ENCODE measurements around the gene RPGRIP1L. TPM values are rescaled to one million over a fixed set of nuclear protein-coding genes. Genes with fewer than 3 reads are reported as not detected.
A peak's percentile ranks its signal among the peaks of the same experiment; 100 is the strongest.

Gene RPGRIP1L
- 1.7 TPM for total RNA-seq
- long read RNA-seq, partial matches to known transcripts, result 2 of 2 reads
- long read RNA-seq, other reads (novel, unspliced or antisense), result 0 of 2 reads

DNA sequence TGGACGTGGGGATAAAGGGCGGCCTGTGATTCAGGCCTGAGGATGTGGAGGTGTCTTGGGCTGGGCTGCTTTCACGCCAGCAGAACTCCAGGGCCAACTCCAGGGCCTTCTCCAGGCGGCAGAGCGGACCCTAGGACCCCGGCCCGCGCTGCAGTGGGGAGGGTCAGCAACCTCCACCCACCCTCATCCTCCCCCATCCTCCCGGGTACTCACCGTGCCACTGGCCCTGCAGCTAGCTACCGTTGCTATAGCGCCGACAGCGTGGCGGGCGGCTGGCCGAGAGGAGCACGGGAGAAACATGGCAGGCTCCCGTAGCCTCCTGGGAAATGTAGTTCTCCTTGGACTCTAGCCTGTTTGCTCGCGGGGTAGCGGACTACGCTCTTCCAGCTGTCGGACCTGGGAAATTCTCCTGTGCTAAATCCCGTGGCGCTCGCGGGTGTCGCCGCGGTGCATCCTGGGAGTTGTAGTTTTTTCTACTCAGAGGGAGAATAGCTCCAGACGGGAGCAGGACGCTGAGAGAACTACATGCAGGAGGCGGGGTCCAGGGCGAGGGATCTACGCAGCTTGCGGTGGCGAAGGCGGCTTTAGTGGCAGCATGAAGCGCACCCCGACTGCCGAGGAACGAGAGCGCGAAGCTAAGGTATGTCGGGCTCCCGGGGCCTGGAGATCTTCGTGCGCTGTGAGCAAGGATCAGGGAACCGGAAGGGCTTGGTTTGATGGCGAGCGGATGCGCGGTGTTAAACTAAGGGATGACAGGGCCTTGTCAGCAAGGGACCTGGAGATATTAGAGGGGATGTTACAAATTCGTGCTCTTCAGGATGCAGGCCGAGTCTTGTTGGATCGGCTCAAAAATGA, at the start of gene RPGRIP1L, which contains the start of gene FTO:
TSS of gene RPGRIP1L (minus strand) at position 270 of the 855 bp plus-strand sequence. CDS start 3,136 bp downstream, outside the sequence.
TSS of gene FTO (plus strand) at position 567 of the 855 bp plus-strand sequence.
- DNase-seq (peak; percentile 97), ATAC-seq (peak; percentile 99)
- intact Hi-C loops (cut with micrococcal nuclease), result no loop called here

DNA sequence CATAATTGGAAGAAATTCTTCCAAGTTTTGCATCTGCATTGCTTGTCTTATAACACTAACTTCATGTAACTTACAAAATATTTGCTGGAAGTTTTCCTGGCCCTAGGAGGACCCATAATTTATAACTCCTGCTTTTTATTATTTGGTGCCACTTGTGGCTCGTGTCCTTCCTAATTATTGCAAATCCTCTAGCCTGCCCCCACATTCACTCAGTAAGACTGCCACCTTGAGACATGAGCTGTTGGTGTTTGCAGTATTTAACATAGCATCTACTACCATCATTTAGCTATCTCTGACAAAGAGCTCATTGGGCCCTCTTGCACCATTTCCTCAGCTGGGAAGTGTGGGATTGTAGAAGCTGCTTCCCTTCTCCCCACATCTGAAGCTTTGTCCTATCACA, 49.8 kb upstream of the RPGRIP1L start:
- DNase-seq, result no peak
- intact Hi-C loops (cut with micrococcal nuclease), result no loop called here
- ATAC-seq, result no peak

DNA sequence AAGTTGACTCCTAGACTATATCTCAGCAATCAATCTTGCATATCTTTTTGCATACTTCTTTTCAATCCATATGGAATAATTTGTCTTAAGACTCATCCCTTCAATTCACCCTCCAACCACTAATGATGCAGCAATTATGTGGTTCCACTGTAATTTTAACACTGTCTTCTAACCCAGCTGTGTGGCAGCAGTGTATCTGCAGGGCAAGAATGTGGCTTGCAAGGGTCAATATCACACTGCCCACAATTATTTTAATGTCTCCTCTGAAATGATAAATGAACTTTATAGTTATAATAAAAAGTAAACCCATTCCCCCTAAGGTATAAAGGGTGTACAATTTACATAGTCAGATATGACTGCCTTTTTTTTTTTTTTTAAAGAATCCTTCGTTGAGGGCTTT, 48.9 kb upstream of the RPGRIP1L start:
- intact Hi-C loops (cut with micrococcal nuclease), result no loop called here

DNA sequence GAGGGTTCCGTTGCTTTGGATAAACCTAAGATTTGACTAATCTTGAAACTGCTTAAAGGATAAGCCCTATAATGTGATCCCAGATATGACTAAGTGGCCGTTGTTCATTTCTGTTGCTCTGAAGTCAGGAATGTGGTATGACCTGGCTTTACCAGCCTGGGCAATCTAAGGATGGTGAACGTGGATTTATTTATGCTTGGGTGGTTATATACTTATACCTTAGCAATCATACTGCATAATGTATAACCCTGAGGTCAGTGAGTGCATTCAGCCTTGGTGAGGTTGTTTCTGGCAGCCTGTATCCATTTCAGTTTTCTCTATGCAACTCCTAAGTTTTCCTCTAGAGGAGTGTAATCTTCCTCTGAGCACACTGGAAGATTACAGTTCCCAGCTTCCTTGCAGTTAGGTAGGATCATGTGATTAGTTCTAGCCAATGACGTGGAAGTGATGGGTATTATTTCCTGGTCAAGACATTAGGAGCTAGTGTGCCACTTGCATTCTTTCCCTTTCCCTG, 42.2 kb upstream of the RPGRIP1L start:
- intact Hi-C loops (cut with micrococcal nuclease), result no loop called here
- DNase-seq (no peak), ATAC-seq (no peak)

More for the DNA sequence above, 48.9 kb upstream of the RPGRIP1L start:
- no peak for DNase-seq
- no peak for ATAC-seq

DNA sequence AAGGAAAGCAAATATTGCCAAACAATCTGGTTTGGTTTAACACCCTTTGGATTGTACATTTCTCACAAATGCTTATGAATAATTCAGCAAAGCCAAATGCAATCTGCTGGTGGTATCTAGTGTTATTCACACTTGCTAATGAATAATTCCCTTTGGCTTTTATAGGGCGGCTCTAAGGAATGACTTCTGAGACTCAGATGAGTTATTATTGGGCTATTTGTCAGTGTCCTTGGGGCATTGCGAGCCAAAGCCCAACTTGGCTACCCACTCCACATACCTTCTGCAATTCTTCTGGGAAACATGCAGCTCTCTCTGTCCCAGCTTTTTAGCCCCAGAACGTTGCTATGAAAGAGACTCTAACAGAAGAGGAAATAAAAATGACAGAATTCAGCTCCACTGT, 41.4 kb upstream of the RPGRIP1L start:
- intact Hi-C loops (cut with micrococcal nuclease), result no loop called here
- DNase-seq (no peak), ATAC-seq (peak; percentile 70)

DNA sequence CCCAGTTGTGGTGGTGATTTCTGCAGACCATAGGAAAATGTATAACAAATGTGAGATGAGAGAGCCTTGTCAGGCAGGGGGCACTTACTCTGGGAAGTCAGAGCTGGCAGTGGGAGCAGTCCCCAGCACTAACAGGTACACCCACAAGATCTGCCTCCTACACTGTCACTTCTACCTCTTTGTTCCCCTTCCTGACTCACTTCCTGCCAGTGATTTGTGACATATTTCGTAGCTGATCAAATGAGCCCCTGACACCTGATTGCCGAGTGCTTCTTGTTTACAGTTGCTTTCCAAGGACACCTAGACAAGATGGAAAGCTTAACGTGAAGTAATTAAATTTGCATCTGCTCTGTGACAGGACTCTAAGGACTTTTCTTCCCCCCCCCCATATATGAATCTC, 40.8 kb upstream of the RPGRIP1L start:
- intact Hi-C loops (cut with micrococcal nuclease), result no loop called here
- DNase-seq (no peak), ATAC-seq (no peak)

DNA sequence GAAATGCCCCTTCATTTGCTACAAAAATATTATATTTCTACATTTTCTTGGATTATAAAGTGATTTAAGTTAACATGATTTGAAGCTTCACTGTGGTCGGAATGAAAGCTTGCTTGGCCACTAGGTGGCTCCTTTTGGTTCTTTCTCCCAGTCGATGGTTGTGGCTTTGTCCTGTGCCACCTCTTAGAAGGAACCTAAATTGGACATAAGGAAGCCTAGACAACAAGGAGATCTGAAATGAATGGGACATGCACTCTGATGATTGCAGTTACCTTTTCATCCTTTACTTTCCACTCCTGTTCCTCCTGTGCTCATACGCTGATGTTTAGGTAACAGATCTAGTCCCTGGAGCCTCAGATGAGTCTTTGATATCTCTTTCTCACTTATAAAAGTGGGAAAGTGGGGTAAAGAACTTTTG, 39.5 kb upstream of the RPGRIP1L start:
- peak; percentile 51 for ATAC-seq
- DNase-seq, result no peak
- intact Hi-C loops (cut with micrococcal nuclease), result no loop called here

DNA sequence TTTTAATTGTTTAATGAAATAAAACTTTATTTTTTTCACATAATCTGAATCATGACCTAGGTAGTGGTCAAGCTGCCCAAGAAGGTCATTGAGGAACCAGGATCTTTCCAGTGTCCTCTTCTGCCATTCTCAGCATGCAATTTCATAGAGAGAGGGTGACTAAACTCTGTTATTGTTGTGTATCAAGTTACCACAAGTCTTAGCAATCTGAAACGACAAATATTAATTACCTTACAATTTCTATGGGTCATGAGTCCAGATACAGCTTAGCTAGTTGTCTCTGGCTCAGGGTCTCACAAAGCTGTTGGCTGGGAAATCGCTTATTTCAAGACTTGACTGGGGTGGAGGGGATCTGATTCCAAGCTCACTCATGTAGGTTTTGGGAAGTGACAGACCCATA, 37.9 kb upstream of the RPGRIP1L start:
- intact Hi-C loops (cut with micrococcal nuclease), result no loop called here
- DNase-seq (no peak), ATAC-seq (no peak)

DNA sequence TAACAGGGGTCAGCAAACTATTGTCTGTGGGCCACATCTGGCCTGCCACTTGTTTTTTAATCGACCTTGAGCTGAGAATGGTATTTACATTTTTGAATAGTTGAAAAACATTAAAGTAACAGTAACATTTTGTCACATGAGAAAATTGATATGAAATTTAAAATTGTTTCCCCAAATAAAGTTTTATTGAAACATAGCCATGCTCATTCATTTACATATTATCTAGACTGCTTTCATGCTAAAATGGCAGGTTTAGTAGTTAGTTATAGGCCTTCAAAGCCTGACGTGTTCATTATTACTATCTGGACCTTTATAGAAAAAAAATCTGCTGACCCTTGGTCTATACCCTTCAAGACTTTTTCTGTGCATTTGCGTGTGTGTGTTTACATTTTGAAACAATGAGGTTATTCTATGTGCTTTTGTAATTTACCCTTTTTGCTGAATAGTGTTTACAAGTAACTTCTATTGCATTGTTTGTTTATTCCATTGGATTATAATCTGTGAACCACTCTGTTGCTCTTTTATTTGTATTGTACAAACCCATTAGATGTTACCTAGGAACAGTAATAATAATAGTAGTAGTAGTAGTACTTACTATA, 37.4 kb upstream of the RPGRIP1L start:
- DNase-seq (no peak), ATAC-seq (no peak)

DNA sequence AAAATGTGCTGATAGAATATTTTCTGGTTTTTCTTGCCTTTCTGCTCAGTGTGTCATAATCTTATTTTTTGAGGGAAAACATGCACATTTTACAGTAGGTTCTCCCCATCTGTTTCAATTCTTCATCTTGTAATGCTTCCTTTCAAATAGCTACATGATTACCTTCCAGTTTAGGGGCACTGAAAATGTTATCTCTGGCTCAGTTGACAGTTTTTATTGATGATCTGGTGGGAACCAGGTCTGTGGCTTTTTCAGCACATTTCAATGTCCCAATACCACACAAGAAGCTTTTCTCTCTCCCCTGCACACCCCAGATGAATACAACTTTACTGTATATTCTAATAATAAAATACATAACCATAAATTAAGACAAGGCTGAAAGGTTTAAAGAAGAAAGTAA, 36.8 kb upstream of the RPGRIP1L start:
- ATAC-seq (no peak), DNase-seq (no peak)
- intact Hi-C loops (cut with micrococcal nuclease), result no loop called here

More for the DNA sequence above, 37.4 kb upstream of the RPGRIP1L start:
- intact Hi-C loops (cut with micrococcal nuclease), result no loop called here

DNA sequence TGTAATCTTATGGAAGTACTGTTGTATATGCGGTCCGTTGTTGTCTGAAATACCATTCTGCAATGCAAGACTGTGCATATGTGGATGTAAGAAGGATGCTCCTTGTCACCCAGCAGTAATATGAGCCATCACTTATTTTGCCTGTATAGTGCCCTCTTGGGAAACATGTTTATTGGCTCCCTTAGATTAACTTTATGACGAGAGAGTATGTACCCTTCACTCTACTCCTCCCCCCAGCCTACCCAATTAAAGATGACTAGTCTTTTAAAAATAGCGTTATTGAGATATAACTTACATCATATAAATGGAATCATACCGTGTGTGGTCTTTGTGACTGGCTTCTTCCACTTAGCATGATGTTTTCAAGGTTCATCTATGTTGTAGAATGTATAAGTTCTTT, 33.9 kb upstream of the RPGRIP1L start:
- DNase-seq (no peak), ATAC-seq (peak; percentile 52)
- intact Hi-C loops (cut with micrococcal nuclease), result no loop called here

DNA sequence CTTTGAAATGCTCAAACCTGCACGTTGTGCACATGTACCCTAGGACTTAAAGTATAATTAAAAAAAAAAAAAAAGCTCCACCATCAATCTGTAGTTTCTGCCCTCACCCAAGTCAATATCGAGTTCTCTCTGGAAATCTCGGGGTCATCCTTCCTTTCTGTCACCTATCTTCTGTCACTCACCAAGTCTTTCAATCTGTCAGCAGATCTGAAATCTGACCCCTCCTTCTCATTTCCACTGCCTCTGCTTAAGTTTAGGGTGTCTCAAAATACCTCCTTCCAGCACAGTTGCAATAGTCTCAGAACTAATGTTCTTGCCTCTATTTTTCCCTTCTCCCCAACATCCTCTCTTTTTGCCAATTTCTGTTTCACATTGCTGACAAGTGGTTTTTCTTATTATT, 32.6 kb upstream of the RPGRIP1L start:
- intact Hi-C loops (cut with micrococcal nuclease), result no loop called here
- DNase-seq, result no peak
- ATAC-seq, result no peak

DNA sequence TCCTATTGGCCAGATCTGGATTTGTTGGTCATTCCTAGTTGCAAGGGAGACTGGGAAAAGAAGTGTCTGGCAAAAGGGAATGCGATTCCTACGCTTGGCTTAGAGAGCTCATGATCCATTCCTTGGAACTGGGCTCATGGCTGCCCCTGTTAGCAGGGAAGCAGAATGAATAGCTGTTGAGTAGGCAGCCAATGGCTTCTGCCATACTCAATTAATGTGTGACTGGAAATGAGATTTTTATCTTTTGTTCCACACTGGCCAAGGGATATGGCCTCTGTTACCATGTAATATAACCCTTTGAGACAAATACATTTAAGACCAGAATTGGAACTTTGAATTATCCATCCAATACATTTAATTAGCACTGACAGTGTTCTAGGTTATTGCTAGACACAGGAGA, 31.2 kb upstream of the RPGRIP1L start:
- intact Hi-C loops (cut with micrococcal nuclease), result no loop called here
- ATAC-seq (no peak), DNase-seq (no peak)

DNA sequence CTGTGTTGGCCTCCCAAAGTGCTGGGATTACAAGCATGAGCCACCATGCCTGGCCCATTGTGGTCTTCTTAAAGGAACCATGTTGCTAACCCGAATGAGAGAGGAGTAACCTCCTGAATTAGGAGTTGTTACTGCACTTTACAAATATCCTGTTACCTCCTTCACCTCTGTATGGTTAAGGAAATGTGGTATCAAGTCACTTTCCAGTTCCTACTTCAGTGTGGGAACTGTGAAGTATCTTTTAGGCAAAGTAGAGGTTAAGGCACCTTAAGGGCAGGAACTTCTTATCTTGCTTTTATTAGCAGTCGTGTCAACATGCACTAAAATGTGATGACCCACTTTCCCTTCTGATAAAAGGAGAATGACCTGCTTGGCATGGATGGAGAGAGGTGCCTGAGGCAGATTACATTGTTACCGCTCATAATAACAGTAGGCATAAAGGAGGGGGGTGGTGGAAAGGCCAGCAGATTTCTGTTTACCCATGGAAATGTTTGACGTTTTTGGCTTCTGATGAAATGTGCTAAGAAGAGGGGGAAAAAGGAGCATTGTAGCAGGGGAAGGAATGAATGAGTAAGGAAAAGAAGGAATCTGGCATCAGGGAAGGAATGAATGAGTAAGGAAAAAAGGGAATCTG, 28.8 kb upstream of the RPGRIP1L start:
- intact Hi-C loops (cut with micrococcal nuclease), result no loop called here
- no peak for DNase-seq
- ATAC-seq, result peak; percentile 85

DNA sequence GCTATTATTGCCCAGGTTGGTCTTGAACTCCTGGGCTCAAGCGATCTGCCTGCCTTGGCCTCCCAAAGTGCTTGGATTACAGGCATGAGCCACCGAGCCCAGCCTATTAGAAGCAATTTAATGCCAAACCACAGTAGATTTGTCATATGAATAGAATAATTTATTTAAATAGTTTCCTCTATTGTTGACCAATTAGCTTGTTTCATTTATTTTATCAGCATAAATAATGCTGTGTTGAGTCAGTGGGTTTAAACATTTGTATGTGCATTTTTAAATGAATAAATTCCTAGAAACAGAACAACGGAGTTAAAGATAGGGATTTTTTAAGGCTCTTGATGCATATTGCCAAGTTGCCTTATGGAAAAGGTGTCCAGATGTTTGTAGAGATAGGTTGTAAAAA, 27.0 kb upstream of the RPGRIP1L start:
- no peak for DNase-seq
- intact Hi-C loops (cut with micrococcal nuclease), result no loop called here
- no peak for ATAC-seq

DNA sequence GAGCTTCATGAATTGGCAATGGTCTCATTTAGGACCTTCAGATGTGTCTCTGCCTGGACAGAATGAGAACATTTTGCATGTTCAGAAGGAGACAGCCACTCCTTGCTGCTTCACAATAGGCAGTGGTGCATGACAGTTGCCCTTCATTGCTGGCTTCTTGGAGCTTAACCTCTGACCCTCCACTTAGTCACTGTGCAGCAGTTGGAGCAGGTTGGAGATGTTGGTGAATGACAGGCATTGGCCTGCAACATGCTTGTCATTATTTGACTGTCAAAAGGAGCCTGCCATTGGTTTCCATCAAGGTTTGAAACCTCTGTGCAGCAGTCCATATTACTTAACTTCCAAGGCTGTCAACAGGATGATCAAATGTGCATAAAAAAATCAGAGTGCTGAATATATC, 23.0 kb upstream of the RPGRIP1L start:
- DNase-seq (no peak), ATAC-seq (no peak)
- intact Hi-C loops (cut with micrococcal nuclease), result no loop called here

DNA sequence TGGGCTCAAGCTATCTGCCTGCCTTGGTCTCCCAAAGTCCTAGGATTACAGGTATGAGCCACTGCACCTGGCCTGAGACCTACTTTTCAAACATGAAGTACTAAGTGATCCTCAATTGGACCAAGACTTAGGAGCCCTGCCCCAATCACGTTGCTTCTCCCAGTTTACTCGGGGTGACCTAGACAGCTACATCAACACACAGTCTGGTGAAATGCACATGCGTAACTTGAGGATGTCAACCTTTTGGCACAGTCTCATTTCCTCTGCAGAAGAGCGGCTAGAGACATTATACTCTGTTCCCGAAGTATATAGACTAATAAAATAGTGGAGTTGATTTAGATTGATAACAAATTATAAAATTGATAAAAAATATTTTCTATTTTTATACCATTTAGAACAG, 17.4 kb upstream of the RPGRIP1L start:
- intact Hi-C loops (cut with micrococcal nuclease), result no loop called here
- ATAC-seq, result no peak
- DNase-seq, result no peak

DNA sequence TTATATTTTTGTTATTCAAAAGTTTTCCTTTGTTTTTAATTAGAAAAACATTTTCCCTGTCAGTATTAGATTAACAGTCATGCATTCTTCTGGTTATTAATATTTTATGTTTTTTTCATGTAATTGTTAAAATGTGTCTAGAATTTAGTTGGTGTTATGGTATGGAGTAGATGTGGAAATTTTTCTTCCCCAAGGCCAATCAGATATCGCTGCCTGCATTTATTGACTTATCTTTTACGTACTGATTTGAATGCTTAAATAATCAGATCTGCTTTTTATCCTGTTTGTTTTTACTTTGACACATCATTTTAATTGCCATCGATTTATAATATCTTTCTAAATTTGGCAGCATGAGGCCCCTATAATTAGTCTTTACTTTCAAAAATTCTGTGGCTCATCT, 13.9 kb upstream of the RPGRIP1L start:
- ATAC-seq (no peak), DNase-seq (no peak)
- intact Hi-C loops (cut with micrococcal nuclease), result no loop called here

DNA sequence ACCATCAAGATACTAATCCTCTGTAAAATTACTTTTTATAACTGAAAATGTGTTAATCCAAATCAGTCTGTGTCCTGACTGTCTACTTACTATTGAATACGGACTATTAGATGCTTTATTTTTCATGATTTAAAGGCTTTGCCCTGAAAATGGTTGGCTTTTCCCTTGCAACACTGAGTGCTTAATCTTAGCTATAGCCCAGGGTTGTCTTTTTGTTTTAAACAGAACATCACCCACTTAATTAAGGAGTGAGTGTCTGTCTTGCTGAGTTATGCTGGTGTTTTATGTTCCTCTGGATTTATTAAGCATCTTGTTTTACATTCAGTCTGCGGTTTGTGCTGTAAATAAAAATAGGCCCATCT, 11.3 kb upstream of the RPGRIP1L start:
- no peak for ATAC-seq
- no peak for DNase-seq

More for the DNA sequence above, 11.3 kb upstream of the RPGRIP1L start:
- intact Hi-C loops (cut with micrococcal nuclease), result no loop called here

All from left ventricle myocardium superior (tissue), 1 donor.